Kidney tubule cell (primary cell): ENCODE data around the gene MYL10.
"Not testable (repeated sequence)": the region's sequence is repeated elsewhere in the genome, so short reads cannot be mapped to it uniquely, and the experiment has no call there.

ENCODE experiments used
- DNase-seq: peaks from one replicate; pipeline ENCODE4 v3.0.0-alpha.2; 2018; ENCODE audit warnings: low spot score

Gene MYL10

DNA sequence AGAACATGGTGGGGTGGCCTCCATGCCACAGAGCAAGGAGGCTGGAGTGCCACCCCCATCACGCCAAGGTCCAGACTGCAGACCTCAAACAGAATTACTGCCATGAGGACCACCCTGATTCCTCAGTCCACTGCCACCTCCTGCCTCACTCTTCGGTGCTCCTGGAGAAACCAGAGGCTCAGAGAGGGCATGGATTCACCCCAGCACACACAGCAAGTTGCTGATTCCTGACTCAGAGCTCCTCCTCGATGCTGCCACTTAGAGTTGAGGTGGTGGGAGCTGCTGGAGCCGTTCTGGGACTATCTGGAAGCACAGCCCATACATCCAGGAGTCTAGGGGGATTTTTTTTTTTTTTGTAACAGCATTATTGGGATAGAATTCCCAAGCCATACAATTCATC is 22.0 kb upstream of the MYL10 start:
- no peak for DNase-seq

- no peak for DNase-seq
Measured at GRCh38 chr7:101650579-101651081, 21.5 kb upstream of the MYL10 start.

- DNase-seq: not testable (repeated sequence)
Measured at GRCh38 chr7:101647876-101648275, 18.8 kb upstream of the MYL10 start.

DNA sequence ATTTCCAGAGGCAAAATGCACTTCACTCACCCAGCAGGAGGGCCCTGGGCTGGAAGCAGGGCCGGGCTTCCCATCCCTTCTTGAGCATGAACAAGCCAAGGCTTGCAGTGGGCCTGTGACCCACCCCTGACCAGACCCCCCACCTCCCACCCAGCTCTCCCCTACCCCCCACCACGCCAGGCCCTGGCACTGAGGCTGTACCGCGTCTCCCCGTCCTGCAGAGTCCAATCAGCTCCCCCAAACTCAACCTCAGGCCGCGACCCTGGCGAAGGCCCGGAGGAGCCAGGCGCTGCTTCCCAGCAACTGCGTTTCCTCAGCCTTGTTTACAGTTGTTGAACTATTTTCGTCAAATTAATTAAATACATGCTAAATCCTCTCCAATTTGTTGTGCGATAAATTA is 16.9 kb upstream of the MYL10 start:
- no peak for DNase-seq

DNA sequence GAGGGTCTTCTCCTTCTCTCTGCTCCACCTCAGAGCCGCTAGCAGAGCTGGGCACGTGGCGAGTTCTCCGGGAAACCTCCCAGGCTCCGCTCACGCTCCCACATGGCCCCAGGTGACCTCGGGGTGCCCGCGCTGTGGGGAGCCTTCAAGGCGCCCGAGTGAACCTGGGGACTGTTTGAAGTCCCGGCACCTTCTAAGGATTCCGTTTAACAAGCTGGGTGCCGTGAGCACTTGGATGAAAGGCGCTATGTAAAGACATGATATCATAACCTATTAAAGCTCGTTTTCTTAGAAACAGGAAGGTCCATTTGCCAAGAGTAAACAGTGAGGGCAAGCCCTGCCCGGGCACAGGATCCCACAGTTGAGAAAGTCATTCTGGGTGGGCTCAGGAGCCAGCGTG is 15.8 kb upstream of the MYL10 start:
- no peak for DNase-seq

GRCh38 chr7:101639127-101639526 is 10.0 kb upstream of the MYL10 start:
- not testable (repeated sequence) for DNase-seq

GRCh38 chr7:101636822-101637623 is 7.9 kb upstream of the MYL10 start:
- peak; percentile 21 for DNase-seq

DNA sequence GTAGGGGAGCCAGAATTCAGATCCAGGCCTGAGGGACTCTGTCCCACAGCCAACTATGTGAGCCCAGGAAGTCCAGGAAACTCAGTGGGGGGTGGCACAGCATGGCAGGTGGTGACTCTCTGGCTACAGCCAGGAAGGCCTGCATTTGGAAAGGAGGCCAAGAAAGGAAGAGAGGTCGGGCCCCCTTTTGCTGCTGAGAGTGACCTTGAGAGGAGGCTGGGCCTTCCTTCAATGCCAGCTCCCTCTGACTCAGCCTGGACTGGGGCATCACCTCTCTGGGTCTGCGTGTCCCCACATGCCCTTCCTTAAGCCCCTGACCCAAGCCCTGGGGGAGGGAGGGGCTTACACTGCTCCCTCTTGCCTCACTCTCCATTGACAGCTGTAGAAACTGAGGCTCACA is 6.4 kb upstream of the MYL10 start:
- DNase-seq: peak; percentile 45

GRCh38 chr7:101634196-101634717 is 5.2 kb upstream of the MYL10 start:
- no peak for DNase-seq

GRCh38 chr7:101633511-101633910 is 4.4 kb upstream of the MYL10 start:
- DNase-seq: no peak

DNA sequence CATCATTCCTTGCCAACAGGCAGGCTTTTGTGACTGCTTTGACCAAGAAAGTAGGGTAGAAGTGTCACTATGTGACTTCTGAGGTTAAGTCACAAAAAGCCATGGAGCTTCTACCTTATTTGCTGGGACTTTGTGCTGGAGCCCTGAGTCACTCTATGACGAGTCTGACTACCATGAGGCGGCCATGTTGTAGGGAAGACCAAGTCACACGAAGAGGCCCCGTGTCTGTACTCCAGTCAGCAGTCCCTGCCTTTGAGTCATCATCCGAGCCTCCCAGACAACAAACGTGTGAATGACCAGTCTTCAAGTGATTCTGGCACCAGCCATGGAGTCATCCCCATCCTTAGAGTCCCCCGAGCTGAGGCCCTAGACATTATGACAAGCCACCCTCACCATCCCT is 3.5 kb upstream of the MYL10 start:
- peak; percentile 40 for DNase-seq

GRCh38 chr7:101631224-101631714 is 2.2 kb upstream of the MYL10 start:
- DNase-seq: peak; percentile 64

GRCh38 chr7:101630591-101630990 is 1.5 kb upstream of the MYL10 start:
- peak; percentile 76 for DNase-seq

DNA sequence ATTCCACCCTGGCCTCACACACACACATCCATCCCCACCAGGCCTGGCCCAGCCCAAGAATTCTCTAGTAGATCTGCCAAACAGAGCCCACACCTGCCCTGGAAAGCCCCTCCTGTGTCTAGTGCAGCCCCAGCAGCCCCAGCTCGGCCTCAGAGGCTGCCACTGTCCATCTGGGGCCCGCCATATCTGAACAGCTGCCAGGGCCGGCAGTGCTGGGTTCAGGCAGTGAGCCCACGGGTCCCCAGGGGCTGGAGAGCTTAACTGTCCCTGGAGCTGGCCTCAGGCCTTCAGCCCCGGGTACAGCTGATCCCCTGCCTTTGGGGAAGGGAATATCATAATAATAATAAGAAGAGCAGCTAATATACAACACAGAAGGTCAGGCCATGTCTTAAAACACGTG is 574 bp downstream of the MYL10 start:
- no peak for DNase-seq

GRCh38 chr7:101626758-101627157 is 2.3 kb downstream of the MYL10 start:
- DNase-seq: no peak

DNA sequence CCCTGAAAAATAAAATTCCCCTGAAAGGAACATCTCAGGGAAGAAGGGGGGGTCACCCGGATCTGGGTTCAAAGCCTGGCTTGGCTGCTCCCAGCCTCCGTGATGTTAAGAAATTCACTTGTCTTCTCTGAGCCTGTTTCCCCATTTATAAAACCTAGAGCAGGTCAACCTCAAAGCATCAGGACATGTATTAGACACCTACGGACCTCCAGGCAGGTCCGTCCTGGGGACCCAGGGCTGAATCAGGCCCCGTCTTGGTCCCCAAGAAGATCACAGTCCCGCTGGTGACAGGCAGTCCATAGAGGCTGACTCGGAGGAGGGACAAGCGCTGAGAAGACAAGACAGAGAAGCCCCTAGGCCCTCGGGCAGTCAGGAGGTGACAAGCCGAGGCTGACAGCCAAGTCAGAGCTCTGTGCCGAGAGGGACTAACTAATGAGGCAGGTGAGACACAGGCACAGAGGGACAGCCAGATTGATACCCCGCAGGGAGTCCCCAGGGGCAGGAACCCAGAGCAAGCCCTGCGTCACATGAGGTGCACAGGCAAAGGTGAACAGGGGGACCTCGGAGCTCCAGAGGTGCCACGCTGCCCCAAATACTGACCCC is 2.9 kb downstream of the MYL10 start:
- no peak for DNase-seq

GRCh38 chr7:101625031-101625791 is 3.9 kb downstream of the MYL10 start:
- no peak for DNase-seq

DNA sequence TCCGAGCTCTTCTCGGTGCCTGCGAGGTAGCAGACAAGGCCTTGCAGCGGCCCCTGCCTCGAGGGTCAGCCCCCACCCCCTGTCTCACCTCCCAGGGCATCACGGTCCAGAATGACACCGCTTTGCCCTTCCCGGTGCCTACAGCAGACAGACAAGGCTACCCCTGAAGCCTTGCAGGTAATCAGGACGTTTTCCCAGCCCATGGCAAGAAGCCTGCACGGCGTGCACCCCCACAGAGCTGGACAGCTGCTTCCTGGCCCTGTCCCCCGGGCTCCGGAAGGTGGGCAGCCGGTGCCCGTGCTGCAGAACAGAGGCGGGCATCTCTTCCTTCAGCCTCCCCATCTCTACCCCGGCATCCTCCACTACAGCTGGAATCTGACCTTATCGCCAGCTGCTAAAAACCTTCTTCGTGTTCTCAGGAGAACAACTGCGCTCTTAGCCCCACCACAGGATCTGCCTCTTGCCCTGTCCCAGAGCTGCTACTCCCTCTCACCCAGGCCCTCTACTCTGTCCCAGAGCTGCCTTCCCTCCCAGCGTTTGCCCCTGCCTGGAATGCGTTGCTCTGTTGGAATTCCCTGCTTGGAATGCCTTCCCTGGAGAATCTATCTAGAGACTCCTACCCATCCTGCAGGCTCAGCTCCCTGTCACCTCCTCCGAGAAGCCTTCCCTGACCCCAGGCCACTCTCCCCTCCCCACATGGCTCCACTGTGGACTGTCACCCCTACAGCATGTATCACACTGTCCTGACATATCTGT is 4.7 kb downstream of the MYL10 start:
- no peak for DNase-seq

- no peak for DNase-seq
Measured at GRCh38 chr7:101622609-101623173, 6.4 kb downstream of the MYL10 start.

DNA sequence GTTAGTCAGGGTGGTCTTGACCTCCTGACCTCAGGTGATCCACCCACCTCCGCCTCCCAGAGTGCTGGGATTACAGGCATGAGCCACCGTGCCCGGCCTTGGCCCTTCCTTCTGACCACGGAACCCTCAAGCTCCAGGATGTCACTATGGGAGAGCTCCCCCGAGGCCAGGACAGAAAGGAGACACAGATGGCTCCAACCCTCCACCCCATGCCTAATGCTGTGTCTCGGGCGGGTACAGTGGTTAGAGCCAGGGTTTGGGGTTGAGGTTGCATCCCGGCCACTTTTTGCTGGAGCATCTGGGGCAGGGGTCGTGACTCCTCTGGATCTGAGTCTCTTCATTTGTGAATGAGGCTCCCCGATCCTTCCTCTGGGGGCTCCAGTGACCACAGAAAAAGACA is 8.1 kb downstream of the MYL10 start:
- no peak for DNase-seq

- DNase-seq: no peak
Measured at GRCh38 chr7:101620395-101620794, 8.7 kb downstream of the MYL10 start.
